OCI-LY3 (cell line): ENCODE measurements around the gene LTC4S.

Source experiments
- H2AFZ ChIP-seq: fragments of 200-600, 300-600 bp; shearing (Covaris generic); 2 replicates; pipeline ENCODE4 v1.6.0; 2014; ENCODE audit warnings: antibody characterized with exemption, low read depth, low read length
- H3K27ac ChIP-seq: fragments of 200-600, 300-600 bp; sonication (generic); 2 replicates; pipeline ENCODE4 v1.5.1; 2014; ENCODE audit warnings: mild to moderate bottlenecking, low read length, moderate library complexity, mixed read lengths
- H3K27me3 ChIP-seq: fragments of 200-600, 300-600 bp; sonication (generic); 2 replicates; pipeline ENCODE4 v1.6.1; 2014; ENCODE audit warnings: low read depth, low read length, mixed read lengths
- H3K36me3 ChIP-seq: fragments of 200-600, 300-600 bp; sonication (generic); replicated peaks from 2 replicates; pipeline ENCODE3; 2014; ENCODE audit warnings: low read depth, low read length, mixed read lengths
- H3K4me1 ChIP-seq: fragments of 300-600, 200-600 bp; sonication (generic); 2 replicates; pipeline ENCODE4 v1.6.1; 2014; ENCODE audit warnings: low read length, mixed read lengths
- H3K4me2 ChIP-seq: fragments of 200-600, 300-600 bp; sonication (generic); 2 replicates; pipeline ENCODE4 v1.6.1; 2014; ENCODE audit warnings: low read length, mixed read lengths
- H3K4me3 ChIP-seq: fragments of 300-600, 200-600 bp; sonication (generic); 2 replicates; pipeline ENCODE4 v1.5.1; 2014; ENCODE audit warnings: antibody characterized with exemption, mild to moderate bottlenecking, low read length, moderate library complexity
- H3K79me2 ChIP-seq: fragments of 300-600, 200-600 bp; shearing (Covaris generic); 2 replicates; pipeline ENCODE4 v1.6.1; 2014; ENCODE audit warnings: mild to moderate bottlenecking, low read length, mixed read lengths
- H3K9ac ChIP-seq: fragments of 300-600, 200-600 bp; shearing (Covaris generic); 2 replicates; pipeline ENCODE4 v1.6.0; 2014; ENCODE audit warnings: mild to moderate bottlenecking, low read length, moderate library complexity
- H3K9me3 ChIP-seq: fragments of 200-600, 300-600 bp; shearing (Covaris generic); 2 replicates; pipeline ENCODE4 v1.6.1; 2014; ENCODE audit warnings: low read length, mixed read lengths; ENCODE audit not compliant: insufficient read depth
- H4K20me1 ChIP-seq: fragments of 200-600, 300-600 bp; sonication (generic); 2 replicates; pipeline ENCODE4 v1.6.1; 2016; ENCODE audit warnings: low read length, mixed read lengths; ENCODE audit not compliant: insufficient read depth
- CTCF ChIP-seq: fragments of 200-600, 300-600 bp; sonication (generic); IDR thresholded peaks from 2 replicates; pipeline ENCODE4 v1.5.1; 2014; ENCODE audit warnings: antibody characterized with exemption, low read length, low read depth
- EZH2phosphoT487 ChIP-seq: fragments of 200-600 bp; shearing (Covaris generic); IDR thresholded peaks from 2 replicates; pipeline ENCODE4 v1.6.1; 2018; ENCODE audit warnings: antibody characterized with exemption, mixed run types, low read depth

LTC4S gene

GRCh38 chr5:179792612-179793467, 946 bp upstream of the LTC4S start:
- Histone ChIP-seq H3K27ac (no peak overlapping the region), H3K4me1 (peaks cover 14% of the 10 kb centered on the region), H3K4me2 (no peak overlapping the region), H3K4me3 (no peak overlapping the region), H3K9ac (no peak overlapping the region), H3K27me3 (no peaks in the 10 kb centered on the region), H3K79me2 (no peaks in the 10 kb centered on the region), H3K36me3 (peaks cover 2% of the 10 kb centered on the region), H2AFZ (no peak overlapping the region), H3K9me3 (no peaks in the 10 kb centered on the region), H4K20me1 (no peaks in the 10 kb centered on the region)
- TF ChIP-seq EZH2phosphoT487 (no peak), CTCF (no peak)

DNA sequence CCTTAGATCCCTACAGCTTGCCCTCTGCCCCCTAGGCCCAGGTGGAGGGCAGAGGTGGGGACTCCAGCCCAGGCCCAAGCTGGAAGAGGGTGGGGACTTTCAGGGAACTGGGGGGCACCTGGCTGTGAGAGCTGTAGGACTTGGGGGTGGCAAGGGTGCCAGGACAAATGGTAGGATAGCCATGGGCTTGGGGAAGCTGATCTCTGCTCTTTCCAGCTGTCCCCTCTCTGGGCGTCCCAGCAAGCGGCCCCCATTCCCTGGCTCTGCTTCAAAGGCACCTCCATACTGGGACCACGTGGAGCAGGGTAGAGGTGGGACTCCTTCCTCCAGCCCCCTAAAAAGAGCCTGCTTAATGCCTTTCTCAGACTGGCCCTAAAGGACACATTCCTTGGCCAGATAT, 385 bp downstream of the LTC4S start:
- H3K4me2 ChIP-seq = no peak overlapping the region
- no peaks in the 10 kb centered on the region for H4K20me1 ChIP-seq
- no peak for TF ChIP-seq CTCF
- TF ChIP-seq EZH2phosphoT487 = no peak
- no peaks in the 10 kb centered on the region for H3K79me2 ChIP-seq
- H3K4me1 ChIP-seq = peaks cover 14% of the 10 kb centered on the region
- H2AFZ ChIP-seq = no peak overlapping the region
- H3K9me3 ChIP-seq = no peaks in the 10 kb centered on the region
- no peak overlapping the region for H3K9ac ChIP-seq
- H3K36me3 ChIP-seq = peaks cover 13% of the 10 kb centered on the region
- H3K27me3 ChIP-seq = no peaks in the 10 kb centered on the region
- H3K4me3 ChIP-seq = no peak overlapping the region
- no peak overlapping the region for H3K27ac ChIP-seq

DNA sequence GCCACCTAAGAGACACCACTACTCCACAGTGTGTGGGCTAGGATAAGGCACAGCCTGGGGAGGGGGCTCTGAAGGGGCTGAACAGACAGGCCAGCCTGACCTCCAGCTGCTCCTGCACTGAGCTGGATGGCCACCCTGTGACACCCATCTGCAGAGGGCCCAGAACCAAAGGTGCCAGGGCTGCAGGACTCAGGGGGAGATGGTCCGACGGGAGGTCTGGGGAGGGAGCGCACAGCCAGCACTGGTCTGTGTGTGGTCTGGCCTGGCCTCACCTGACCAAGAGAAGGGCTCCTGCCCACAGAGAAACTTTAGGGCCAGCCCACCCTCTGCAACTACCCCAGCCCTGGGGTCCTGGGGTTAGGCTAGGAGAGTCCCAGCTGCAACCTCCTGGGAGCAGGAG, 789 bp downstream of the LTC4S start:
- Histone ChIP-seq H4K20me1 (no peaks in the 10 kb centered on the region), H3K36me3 (peaks cover 17% of the 10 kb centered on the region), H2AFZ (no peak overlapping the region), H3K27ac (no peak overlapping the region), H3K9me3 (no peaks in the 10 kb centered on the region), H3K4me3 (peak overlapping the region; percentile 90), H3K9ac (0 out of 2 replicates have a peak overlapping the region, but pooled peaks have one; percentile 76), H3K79me2 (no peaks in the 10 kb centered on the region), H3K4me1 (peaks cover 14% of the 10 kb centered on the region), H3K27me3 (no peaks in the 10 kb centered on the region), H3K4me2 (peak overlapping the region; percentile 83)
- TF ChIP-seq EZH2phosphoT487 = no peak
- TF ChIP-seq CTCF = no peak

DNA sequence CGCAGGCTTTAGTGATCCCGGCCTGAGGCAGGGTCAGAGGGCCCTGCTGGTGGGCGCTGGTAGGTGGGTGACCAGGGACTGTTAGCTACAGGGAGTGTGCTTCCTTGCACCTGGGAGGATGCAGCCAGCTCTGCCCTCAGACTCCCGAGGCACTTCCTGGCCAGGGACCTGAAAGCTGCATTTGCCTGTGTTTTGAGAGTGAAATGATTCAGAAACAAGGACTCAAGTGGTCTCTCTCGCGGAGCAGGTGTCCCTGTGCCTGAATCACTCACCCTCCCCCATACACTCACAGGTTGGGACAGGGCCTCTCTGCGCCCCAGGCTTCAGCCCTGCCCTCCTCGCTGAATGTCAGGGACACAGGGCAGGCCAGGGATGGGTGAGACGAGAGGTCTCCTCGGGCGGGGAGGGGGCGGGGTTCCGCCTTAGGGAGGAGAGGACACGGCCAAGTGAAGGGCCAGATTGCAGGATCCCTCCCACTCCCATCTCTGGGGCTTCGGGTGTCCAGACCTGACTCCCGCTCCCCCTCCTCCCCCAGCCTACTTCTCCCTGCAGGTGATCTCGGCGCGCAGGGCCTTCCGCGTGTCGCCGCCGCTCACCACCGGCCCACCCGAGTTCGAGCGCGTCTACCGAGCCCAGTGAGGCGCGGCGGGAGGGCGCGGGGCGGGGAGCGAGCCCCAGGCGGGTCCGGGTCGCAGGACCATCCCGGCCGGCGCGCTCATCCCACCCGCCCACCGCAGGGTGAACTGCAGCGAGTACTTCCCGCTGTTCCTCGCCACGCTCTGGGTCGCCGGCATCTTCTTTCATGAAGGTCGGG, 1.5 kb downstream of the LTC4S start:
- Histone ChIP-seq H3K4me3 (peak overlapping the region; percentile 90), H3K9me3 (no peaks in the 10 kb centered on the region), H3K36me3 (peaks cover 21% of the 10 kb centered on the region), H4K20me1 (no peaks in the 10 kb centered on the region), H3K4me2 (peak overlapping the region; percentile 83), H3K27ac (peak overlapping the region; percentile 23; the same call in 1 of the 2 replicates), H3K9ac (peak overlapping the region; percentile 76), H3K79me2 (no peaks in the 10 kb centered on the region), H2AFZ (no peak overlapping the region; the same call in 1 of the 2 replicates), H3K27me3 (no peaks in the 10 kb centered on the region), H3K4me1 (peaks cover 14% of the 10 kb centered on the region)
- no peak for TF ChIP-seq CTCF
- TF ChIP-seq EZH2phosphoT487 = no peak
